Endothelial cell of umbilical vein (primary cell): ENCODE results near the gene SPINK4. TPM values are rescaled to one million over a fixed set of nuclear protein-coding genes. Genes with fewer than 3 reads are reported as not detected.

Experiments used
- BruUV-seq: library from RNA; stranded (reverse); fragments of 400-500 nt; replicated peaks from 2 replicates; lab custom pipeline; 2021; lab: Mats Ljungman, UMichigan
- CTCF ChIA-PET: fragments of 300-600, 350-600 bp; sonication (Branson Sonifier 250); formaldehyde crosslinking; loops from one replicate; lab custom pipeline; 2021; ENCODE audit warnings: antibody characterized with exemption, inconsistent platforms; lab: Charles Lee
- POLR2A ChIA-PET: fragments of 300-600, 350-600 bp; sonication (Branson Sonifier 250); formaldehyde crosslinking; loops from one replicate; lab custom pipeline; 2021; ENCODE audit warnings: antibody characterized with exemption, inconsistent platforms; lab: Charles Lee
- DNase-seq: peaks from one replicate; pipeline ENCODE4 v3.0.0-alpha.2; 2011; ENCODE audit warnings: low read depth, low spot score
- FAIRE-seq: peaks from 2 replicates; lab custom pipeline; 2011; peaks lifted over from hg19 to GRCh38; lab: Jason Lieb, UNC
- H2AFZ ChIP-seq: 2 replicates; pipeline ENCODE4 v1.6.0; 2012; ENCODE audit warnings: low read depth, low read length, control low read depth, inconsistent platforms
- H3K27ac ChIP-seq: 2 replicates; pipeline ENCODE4 v1.5.1; 2011; ENCODE audit warnings: low read depth, mild to moderate bottlenecking, control low read depth, low read length, moderate library complexity; ENCODE audit not compliant: insufficient read depth
- H3K27me3 ChIP-seq, 2 experiments: 2 replicates each; pipeline versions ENCODE4 v1.6.0 to v1.6.1; 2011; ENCODE audit warnings: low read length in 2 of 2, mixed read lengths in 1 of 2; ENCODE audit not compliant: control insufficient read depth in 2 of 2, insufficient read depth in 2 of 2
- H3K36me3 ChIP-seq, 2 experiments: 2 replicates in 1 of 2; 3 replicates in 1 of 2; pipeline ENCODE4 v1.5.1; 2011; ENCODE audit warnings: low read length in 2 of 2, mild to moderate bottlenecking in 1 of 2, moderate library complexity in 1 of 2; ENCODE audit not compliant: control insufficient read depth in 2 of 2, insufficient read depth in 2 of 2; ENCODE audit errors: extremely low read depth in 1 of 2
- H3K4me1 ChIP-seq: 3 replicates; pipeline ENCODE4 v1.5.1; 2011; ENCODE audit warnings: mild to moderate bottlenecking, low read length; ENCODE audit not compliant: control insufficient read depth, insufficient read depth; ENCODE audit errors: extremely low read depth
- H3K4me2 ChIP-seq: 2 replicates; pipeline ENCODE4 v1.6.1; 2011; ENCODE audit warnings: low read length, control low read depth, mixed read lengths; ENCODE audit not compliant: insufficient read depth
- H3K4me3 ChIP-seq, 3 experiments: fragments of 200-600 bp in 1 of 3; sonication (generic), shearing (Covaris generic) in 1 of 3; replicated peaks in 1 of 3; 2 replicates each; pipeline ENCODE4 v1.5.1; 2011 to 2016; ENCODE audit warnings: control low read depth in 3 of 3, low read length in 3 of 3, mild to moderate bottlenecking in 2 of 3, inconsistent platforms in 1 of 3, low read depth in 1 of 3, moderate library complexity in 1 of 3; ENCODE audit not compliant: insufficient read depth in 1 of 3
- H3K79me2 ChIP-seq: 2 replicates; pipeline ENCODE4 v1.6.0; 2012; ENCODE audit warnings: low read length, inconsistent platforms; ENCODE audit not compliant: control insufficient read depth, insufficient read depth
- H3K9ac ChIP-seq: replicated peaks from 2 replicates; pipeline ENCODE3; 2011; ENCODE audit warnings: low read length, control low read depth; ENCODE audit not compliant: insufficient read depth; ENCODE audit errors: extremely low read depth
- H3K9me1 ChIP-seq: replicated peaks from 3 replicates; pipeline ENCODE4 v1.6.0; 2011; ENCODE audit warnings: mild to moderate bottlenecking, low read length; ENCODE audit not compliant: control insufficient read depth, insufficient read depth; ENCODE audit errors: extremely low read depth
- H3K9me3 ChIP-seq: replicated peaks from 2 replicates; pipeline ENCODE4 v1.5.1; 2012; ENCODE audit warnings: low read length, inconsistent platforms; ENCODE audit not compliant: control insufficient read depth, insufficient read depth
- H4K20me1 ChIP-seq: replicated peaks from 2 replicates; pipeline ENCODE3; 2011; ENCODE audit warnings: mild to moderate bottlenecking, low read length; ENCODE audit not compliant: control insufficient read depth, insufficient read depth; ENCODE audit errors: extremely low read depth
- CTCF ChIP-seq, 2 donors: IDR thresholded peaks; 1 replicate in 1 of 2; 2 replicates in 1 of 2; pipeline ENCODE4 v1.5.1; 2011; ENCODE audit warnings: low read length in 2 of 2, mild to moderate bottlenecking in 2 of 2, moderate library complexity in 2 of 2, control low read depth in 1 of 2, inconsistent platforms in 1 of 2, low read depth in 1 of 2; ENCODE audit not compliant: insufficient read depth in 1 of 2; ENCODE audit errors: extremely low read depth in 1 of 2
- EZH2 ChIP-seq: IDR thresholded peaks from 2 replicates; pipeline ENCODE4 v1.6.1; 2012; ENCODE audit warnings: borderline replicate concordance, low read depth, mild to moderate bottlenecking, moderate library complexity, low read length, inconsistent platforms; ENCODE audit not compliant: severe bottlenecking
- FOS ChIP-seq: IDR thresholded peaks from 2 replicates; pipeline ENCODE4 v1.6.1; 2011; ENCODE audit warnings: mild to moderate bottlenecking, low read length, moderate library complexity, borderline replicate concordance; ENCODE audit not compliant: insufficient read depth
- GATA2 ChIP-seq: IDR thresholded peaks from 2 replicates; pipeline ENCODE4 v1.7.0; 2011; ENCODE audit warnings: low read depth, mild to moderate bottlenecking, moderate library complexity, mixed read lengths, low read length; ENCODE audit not compliant: insufficient read length, insufficient read depth
- JUN ChIP-seq: IDR thresholded peaks from 2 replicates; pipeline ENCODE4 v1.6.1; 2011; ENCODE audit warnings: borderline replicate concordance, low read depth; ENCODE audit not compliant: insufficient read length, insufficient read depth
- MYC ChIP-seq: IDR thresholded peaks from one replicate; pipeline ENCODE4 v1.6.1; 2011; ENCODE audit warnings: mild to moderate bottlenecking, low read depth, low read length
- POLR2A ChIP-seq: IDR thresholded peaks from 2 replicates; pipeline ENCODE4 v1.6.1; 2012; ENCODE audit warnings: low read depth, mild to moderate bottlenecking, control low read depth, low read length
- POLR2AphosphoS5 ChIP-seq: IDR thresholded peaks from 2 replicates; pipeline ENCODE4 v1.6.1; 2012; ENCODE audit warnings: low read depth, mild to moderate bottlenecking, control low read depth, low read length, moderate library complexity; ENCODE audit not compliant: insufficient read depth
- dilution Hi-C: fragments of 300-500 bp; cut with MboI; formaldehyde crosslinking; loops from one replicate; pipeline ENCODE4 v1.15.0; 2019; ENCODE audit warnings: low sequenced_read_pairs; ENCODE audit not compliant: extremely low pct_ligation_motif_present
- intact Hi-C: fragments of 100-400 bp; cut with micrococcal nuclease; formaldehyde crosslinking; loops from one replicate; pipeline ENCODE4 v1.10.0; 2022
- polyA plus RNA-seq, 4 experiments: library from polyadenylated mRNA; depleted of rRNA in 3 of 4; stranded (reverse) in 3 of 4; unstranded in 1 of 4; fragments of >200 nt; gene quantifications; 2 replicates each; pipeline versions ENCODE4 v1.2.1 to v1.2.3, GENCODE V29; 2011 to 2012; ENCODE audit warnings: missing spikeins in 1 of 4
- total RNA-seq: library from RNA; stranded (reverse); gene quantifications from 2 replicates; pipeline ENCODE4 v1.2.3, GENCODE V29; 2021
- TF ChIP-seq, protein P1 (sequence below): IDR thresholded peaks from 2 replicates; pipeline ENCODE4 v1.6.1; 2011; ENCODE audit not compliant: insufficient read depth, insufficient read length

Gene SPINK4
- total and polyA plus RNA-seq, 2 donors (not counting 3 experiments of a cell fraction or from before 2014, with no cell fraction given) = not detected

- Histone ChIP-seq H3K9me1 (no peaks in the 10 kb centered on the region), H4K20me1 (no peaks in the 10 kb centered on the region), H3K4me3 (no peak overlapping the region), H3K4me1 (no peaks in the 10 kb centered on the region), H3K27me3 (peaks cover 9 to 16% of the 10 kb centered on the region in 2 experiments), H2AFZ (no peak overlapping the region), H3K4me2 (no peak overlapping the region), H3K79me2 (no peaks in the 10 kb centered on the region), H3K9ac (no peak overlapping the region), H3K36me3 (no peaks in the 10 kb centered on the region), H3K9me3 (no peaks in the 10 kb centered on the region), H3K27ac (no peak overlapping the region)
- DNase-seq (no peak), FAIRE-seq (no peak)
- BruUV-seq = no TSS peak
- ChIA-PET CTCF (interaction anchor here (0.5 to 1.1 kb wide), 4 partner anchors 8 to 51 kb away, joined by 3 to 4 read pairs (median 4); no protein-coding TSS in a partner anchor), POLR2A (interaction anchor here (0.6 kb wide), 1 partner anchor 19 kb away, joined by 3 read pairs; no protein-coding TSS in a partner anchor)
- intact Hi-C loops (no loop called here), dilution Hi-C loops (no loop called here)
- TF ChIP-seq POLR2AphosphoS5 = no peak
- no peak for TF ChIP-seq POLR2A
- no peak for TF ChIP-seq EZH2
- TF ChIP-seq MYC = no peak
- TF ChIP-seq CTCF (IDR thresholded peaks at IDR 0.05; ENCODE audit: extremely low read depth in 1 of 2, insufficient read depth in 1 of 2, low read depth in 1 of 2, low read length in 2 of 2) = no peak
- TF ChIP-seq FOS = no peak
- TF ChIP-seq JUN = no peak
- TF ChIP-seq GATA2 = no peak
- TF ChIP-seq, protein P1, sequence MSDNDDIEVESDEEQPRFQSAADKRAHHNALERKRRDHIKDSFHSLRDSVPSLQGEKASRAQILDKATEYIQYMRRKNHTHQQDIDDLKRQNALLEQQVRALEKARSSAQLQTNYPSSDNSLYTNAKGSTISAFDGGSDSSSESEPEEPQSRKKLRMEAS = no peak
These were observed 47.3 kb upstream of the SPINK4 start for GRCh38 chr9:33192493-33193255.
